Keratinocyte (primary cell): Measurements from ENCODE around the gene CNTNAP2.

Experiments used
- EZH2 ChIP-seq: IDR thresholded peaks from one replicate; pipeline ENCODE4 v1.6.1; 2012; ENCODE audit warnings: inconsistent platforms, mild to moderate bottlenecking, low read length, moderate library complexity
- TF ChIP-seq, protein P1 (sequence below), 3 experiments: IDR thresholded peaks in 1 of 3; conservative IDR thresholded peaks in 1 of 3; optimal IDR thresholded peaks in 1 of 3; 2 replicates in 2 of 3; 3 replicates in 1 of 3; pipeline versions ENCODE3 to v1.5.1; 2011; ENCODE audit warnings: low read length in 3 of 3, mild to moderate bottlenecking in 3 of 3, moderate library complexity in 2 of 3, control low read depth in 1 of 3, inconsistent platforms in 1 of 3; ENCODE audit not compliant: insufficient read depth in 2 of 3; ENCODE audit errors: extremely low read depth in 1 of 3

DNA sequence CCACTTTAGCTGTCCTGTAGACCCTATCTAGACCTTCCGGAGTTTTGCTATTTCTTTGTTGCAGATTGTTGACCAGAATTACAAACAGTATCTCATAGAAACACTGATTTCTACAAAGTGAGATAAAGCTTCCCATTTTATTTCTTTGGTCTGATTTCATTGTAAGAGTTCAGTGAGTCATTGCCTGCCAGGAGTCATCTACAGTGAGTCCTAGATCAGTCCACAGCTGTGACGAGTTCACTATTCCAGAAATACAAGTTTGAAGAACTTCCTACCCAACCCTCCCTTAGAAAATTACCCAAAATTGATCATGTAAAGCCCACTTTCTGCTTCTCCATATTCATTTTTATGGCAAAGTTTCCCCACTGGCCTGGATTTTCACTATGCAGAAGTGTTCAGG lies 905.5 kb downstream of the CNTNAP2 start:
- TF ChIP-seq, protein P1, sequence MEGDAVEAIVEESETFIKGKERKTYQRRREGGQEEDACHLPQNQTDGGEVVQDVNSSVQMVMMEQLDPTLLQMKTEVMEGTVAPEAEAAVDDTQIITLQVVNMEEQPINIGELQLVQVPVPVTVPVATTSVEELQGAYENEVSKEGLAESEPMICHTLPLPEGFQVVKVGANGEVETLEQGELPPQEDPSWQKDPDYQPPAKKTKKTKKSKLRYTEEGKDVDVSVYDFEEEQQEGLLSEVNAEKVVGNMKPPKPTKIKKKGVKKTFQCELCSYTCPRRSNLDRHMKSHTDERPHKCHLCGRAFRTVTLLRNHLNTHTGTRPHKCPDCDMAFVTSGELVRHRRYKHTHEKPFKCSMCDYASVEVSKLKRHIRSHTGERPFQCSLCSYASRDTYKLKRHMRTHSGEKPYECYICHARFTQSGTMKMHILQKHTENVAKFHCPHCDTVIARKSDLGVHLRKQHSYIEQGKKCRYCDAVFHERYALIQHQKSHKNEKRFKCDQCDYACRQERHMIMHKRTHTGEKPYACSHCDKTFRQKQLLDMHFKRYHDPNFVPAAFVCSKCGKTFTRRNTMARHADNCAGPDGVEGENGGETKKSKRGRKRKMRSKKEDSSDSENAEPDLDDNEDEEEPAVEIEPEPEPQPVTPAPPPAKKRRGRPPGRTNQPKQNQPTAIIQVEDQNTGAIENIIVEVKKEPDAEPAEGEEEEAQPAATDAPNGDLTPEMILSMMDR (optimal IDR thresholded peaks at IDR 0.05 in 1 of 3, IDR thresholded peaks at IDR 0.05 in 1 of 3, conservative IDR thresholded peaks at IDR 0.05 in 1 of 3; ENCODE audit: extremely low read depth in 1 of 3, insufficient read depth in 2 of 3, low read length in 3 of 3) = no peak
- no peak for TF ChIP-seq EZH2
